HG03558 (cell line): ENCODE results near the gene DPP7.

Experiments
- ATAC-seq: cut with Tn5 transposase; IDR thresholded peaks from one replicate; pipeline ENCODE4 v1.9.1; 2021; ENCODE audit warnings: moderate number of reproducible peaks; ENCODE audit not compliant: unreplicated experiment; ENCODE audit errors: extremely low read depth

Gene DPP7

DNA sequence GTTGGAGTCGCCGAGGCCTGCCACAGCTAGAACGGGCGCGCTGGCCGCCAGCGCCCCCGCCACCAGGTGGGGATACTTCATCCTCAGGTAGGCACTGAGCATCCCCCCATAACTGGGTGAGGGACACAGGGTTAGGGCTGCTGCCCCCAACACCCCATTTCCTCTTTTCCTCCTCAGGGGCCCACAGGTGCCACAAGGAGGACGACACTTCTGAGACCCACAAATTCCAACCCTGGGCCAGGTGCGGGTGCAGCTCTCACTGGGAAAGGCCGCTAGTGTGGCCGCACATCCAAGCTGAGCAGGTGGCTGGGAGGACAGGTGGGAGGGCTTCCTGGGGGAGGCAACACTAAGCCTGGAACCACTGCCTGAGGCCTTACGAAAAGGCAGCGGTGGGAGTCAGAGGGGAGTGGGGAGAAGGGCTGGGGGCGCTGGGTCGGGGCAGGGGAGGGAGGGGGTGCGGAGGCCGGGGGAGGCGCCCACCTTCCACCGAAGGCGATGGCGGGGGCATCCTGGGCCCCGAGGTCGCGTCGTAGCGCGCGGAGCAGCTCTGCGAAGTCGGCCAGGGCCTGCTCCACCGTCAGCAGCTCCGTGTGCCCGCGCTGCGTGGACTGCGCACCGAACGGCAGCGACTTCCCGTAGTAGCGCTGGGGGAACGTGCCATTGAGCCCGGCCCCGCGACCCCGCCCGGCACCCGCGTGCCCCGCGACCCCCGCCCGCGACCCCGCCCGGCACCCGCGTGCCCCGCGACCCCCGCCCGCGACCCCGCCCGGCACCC lies 961 bp downstream of the DPP7 start:
- ATAC-seq: no peak

DNA sequence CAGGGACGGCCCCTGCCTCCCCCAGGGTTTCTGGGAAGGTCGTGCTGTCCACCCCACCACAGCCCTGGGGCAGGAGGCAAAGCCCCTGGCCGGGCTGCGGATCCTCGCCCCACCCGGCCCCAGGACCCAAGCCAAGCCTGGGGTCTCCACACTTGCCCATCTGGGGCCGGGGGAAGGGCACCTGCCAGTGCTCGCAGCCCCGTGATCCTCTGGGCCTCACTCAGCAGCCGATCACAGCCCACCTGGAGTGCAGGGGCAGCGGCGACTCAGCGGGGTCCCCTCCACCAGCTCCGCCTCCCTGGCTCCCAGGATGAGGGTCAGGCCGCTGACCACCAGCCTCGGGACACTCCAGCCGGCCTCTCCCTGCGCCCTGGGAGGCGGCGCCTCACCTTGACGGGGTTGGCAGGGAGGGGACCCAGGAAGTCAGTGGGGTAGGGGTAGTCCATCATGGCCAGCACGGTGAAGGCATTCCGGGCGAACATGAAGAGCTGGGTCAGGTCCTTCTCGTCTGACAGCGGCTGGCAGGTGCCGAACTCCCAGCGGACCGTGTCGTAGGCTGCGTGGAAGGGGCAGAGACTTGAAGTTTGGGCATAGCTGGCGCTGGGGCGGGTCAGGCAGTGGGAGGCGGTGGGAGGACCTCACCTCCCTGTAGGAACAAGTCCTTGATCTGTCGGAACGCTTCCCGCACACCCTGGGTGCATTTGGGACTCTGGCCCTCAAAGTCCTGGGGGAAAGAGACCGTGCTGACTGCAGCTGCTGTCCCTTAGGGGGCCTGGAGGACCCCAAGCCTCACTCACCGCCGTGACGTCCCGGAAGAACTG lies 1.8 kb downstream of the DPP7 start:
- ATAC-seq: no peak

DNA sequence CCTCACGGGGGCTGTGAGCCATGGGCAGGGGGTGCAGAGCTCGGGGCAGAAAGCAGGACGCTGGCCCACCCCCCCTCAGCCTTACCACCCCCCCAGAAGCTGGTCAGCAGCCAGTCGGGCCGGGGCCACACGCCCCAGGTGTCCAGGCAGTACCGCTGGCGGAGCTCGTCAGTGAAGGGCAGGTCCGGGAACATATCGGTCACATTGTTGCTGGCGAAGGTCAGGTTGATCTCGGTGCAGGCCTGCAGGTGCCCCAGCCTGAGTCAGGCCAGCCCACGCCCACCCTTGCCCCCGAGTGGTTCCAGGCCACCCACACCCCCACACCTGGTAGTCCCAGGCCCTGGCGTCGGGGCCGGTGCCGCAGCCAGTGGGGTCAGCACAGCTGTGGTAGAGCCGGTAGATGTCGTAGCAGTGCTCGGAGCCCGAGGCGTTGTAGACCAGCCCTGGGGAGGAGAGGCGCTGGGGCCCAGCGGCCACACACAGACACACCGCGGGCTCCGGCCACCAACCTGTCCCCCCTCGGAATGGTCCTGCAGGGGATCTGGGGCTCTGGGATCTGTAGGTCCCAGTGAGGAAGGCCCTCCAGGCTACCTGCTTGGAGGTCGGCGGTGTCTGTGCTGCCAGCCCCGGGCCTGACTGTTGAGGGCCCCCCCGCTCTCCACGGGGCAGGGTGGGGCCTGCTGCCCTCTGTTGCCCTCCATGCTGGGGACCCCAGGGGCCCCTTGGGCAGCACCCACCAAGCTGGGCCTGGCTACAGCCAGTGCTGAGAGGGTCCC lies 2.6 kb downstream of the DPP7 start:
- no peak for ATAC-seq

DNA sequence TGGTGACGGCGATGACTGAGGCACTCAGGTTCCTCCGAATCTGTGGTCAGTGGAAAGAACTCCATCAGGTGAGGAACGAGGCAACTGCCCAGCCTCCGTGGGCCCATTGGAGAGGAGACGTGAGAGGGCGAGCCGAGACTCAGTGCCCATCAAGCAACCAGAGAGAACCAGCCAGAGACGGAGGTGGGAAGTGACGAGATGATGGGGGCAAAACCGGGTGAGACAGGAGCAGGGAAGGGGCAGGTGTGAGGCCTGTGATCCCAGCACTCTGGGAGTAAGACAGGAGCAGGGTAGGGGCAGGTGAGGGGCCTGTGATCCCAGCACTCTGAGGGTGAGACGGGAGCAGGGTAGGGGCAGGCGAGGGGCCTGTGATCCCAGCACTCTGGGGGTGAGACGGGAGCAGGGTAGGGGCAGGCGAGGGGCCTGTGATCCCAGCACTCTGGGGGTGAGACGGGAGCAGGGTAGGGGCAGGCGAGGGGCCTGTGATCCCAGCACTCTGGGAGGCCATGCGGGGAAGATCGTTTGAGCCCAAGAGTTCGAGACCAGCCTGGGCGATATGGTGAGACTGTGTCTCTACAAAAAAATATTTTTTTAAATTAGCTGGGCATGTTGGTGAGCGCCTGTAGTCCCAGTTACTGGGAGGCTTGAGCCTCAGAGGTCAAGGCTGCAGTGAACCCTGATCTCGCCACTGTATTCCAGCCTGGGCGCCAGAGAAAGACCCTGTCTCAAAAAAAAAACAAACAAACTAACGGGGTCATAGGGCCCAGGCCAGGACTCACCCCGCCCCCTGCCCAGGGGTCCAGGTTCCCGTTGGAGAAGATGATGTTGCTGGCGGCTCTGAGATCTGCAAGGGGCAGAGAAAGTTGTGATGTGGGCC lies 3.4 kb downstream of the DPP7 start:
- ATAC-seq: no peak

DNA sequence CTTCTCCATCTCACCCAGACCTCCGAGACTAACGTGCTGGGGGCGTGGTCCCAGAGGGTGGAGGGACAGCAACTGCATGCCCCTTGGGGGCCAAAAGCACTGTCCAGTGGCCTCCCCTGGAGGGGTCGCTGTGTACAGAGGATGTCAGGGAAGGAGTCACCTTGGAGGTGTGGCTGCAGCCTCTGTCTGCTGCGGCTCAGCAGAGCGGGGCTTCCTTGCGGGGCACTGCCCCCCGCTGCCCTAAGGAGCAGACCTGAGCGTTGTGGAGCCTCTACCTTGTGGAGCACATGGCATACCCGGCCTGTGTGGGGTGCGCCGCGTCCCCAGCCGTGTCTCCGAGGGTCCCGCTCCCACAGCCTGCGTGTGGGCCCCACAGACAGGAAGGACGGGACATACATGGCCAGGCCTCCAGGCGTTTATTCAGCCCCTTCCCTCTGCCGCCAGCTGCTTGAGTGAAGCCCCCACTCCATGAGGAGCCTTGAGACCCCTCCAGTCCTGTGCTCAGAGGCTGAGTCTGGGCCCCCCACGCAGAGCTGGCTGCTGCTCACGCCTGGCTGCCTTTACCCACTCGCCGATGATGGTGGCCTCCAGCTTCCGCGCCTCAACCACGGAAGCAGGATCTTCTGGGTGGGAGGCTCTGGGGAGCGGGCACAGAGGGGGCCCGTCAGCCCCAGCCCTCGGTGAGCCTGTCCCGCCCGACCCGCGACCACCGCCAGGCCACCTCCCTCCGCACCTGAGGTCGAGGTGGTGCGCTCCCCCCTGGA lies 4.2 kb downstream of the DPP7 start:
- no peak for ATAC-seq

DNA sequence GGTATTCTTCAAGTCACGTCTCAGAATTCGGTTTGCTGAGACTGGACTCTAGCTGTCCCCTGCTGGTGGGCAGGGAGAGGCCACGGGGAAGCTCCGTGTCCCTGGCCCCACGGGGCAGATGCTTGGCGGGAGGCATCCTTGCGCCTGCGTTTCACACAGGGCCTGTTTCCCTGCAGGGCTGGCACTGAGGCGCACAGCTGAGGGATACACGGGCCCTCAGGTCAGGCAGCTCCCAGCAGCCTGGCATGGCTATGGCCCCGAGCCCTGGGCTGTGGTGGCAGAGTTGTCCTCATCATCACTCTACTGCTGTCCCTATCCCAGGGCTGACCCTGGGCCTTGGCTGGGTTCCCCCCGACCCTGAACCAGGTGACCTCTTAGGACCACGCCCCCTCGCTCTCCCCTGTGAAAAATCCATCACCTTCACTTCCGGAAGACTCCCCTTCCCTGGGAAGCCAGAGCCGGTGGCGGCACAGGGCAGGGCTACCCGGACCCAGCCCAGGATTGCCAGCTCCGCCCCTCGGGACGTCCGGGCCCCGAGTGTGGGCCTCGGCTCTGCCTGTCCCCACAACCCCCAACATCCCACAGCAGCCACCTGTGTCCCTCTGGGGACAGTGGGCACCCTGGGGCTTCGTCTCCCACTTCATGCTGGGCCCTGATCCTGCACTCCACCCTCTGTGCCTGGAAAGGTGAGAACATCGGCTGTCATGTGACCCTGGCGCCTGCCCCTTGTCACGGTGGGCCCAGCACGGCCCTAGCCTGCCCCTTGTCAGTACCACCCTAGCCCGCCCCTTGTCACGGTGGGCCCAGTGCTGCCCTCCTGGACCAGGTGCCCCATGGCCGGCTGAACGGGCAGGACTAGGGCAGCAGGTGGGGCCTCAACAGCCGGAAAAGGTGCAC lies 5.0 kb downstream of the DPP7 start:
- ATAC-seq: no peak

DNA sequence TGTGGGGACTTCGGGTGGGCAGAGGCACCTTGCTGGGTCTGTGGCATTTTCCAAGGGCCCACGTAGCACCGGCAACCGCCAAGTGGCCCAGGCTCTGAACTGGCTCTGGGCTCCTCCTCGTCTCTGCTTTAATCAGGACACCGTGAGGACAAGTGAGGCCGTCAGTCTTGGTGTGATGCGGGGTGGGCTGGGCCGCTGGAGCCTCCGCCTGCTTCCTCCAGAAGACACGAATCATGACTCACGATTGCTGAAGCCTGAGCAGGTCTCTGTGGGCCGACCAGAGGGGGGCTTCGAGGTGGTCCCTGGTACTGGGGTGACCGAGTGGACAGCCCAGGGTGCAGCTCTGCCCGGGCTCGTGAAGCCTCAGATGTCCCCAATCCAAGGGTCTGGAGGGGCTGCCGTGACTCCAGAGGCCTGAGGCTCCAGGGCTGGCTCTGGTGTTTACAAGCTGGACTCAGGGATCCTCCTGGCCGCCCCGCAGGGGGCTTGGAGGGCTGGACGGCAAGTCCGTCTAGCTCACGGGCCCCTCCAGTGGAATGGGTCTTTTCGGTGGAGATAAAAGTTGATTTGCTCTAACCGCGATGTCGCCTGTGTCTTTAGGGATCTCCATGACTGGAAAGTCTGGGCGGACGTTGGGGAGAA lies 5.8 kb downstream of the DPP7 start:
- ATAC-seq: no peak

DNA sequence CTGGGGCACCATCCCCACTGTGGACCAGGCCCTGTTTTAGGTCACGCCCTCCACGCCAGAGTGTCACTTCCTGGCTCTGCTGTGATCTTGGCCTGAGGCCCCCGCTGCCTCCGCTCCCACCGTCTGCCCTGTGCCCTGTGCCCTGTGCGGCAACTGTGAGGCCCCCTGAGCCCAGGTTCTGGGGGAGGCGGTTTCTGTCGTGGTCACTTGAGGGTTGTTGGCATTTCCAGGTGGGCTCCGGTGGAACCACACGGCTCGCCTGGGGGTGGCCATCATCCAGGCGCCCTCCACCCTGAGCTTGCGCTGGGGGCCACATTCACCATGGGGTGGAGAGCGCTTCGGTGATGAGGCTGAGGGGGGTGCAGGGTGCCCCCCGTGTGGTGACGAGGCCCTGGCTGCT lies 6.6 kb downstream of the DPP7 start:
- ATAC-seq: no peak

DNA sequence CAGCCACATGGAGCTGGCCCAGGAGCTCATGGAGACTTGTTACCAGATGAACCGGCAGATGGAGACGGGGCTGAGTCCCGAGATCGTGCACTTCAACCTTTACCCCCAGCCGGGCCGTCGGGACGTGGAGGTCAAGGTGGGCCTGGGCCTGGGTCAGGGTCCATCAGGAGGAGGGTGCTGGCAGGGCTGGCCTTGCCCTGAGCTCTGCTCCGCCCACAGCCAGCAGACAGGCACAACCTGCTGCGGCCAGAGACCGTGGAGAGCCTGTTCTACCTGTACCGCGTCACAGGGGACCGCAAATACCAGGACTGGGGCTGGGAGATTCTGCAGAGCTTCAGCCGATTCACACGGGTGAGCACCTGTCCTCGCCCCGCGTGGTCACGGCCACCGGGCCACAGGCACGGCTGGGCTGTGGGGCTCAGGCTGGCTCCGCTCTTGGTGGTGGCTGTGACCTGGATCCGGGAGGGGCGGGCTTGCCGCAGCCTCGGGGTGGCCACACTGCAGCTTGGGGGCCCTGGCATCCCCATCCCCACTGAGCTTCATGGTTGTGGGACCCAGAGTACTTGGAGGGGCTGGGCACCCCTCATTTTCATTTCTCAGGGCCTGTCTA lies 7.1 kb downstream of the DPP7 start:
- no peak for ATAC-seq

DNA sequence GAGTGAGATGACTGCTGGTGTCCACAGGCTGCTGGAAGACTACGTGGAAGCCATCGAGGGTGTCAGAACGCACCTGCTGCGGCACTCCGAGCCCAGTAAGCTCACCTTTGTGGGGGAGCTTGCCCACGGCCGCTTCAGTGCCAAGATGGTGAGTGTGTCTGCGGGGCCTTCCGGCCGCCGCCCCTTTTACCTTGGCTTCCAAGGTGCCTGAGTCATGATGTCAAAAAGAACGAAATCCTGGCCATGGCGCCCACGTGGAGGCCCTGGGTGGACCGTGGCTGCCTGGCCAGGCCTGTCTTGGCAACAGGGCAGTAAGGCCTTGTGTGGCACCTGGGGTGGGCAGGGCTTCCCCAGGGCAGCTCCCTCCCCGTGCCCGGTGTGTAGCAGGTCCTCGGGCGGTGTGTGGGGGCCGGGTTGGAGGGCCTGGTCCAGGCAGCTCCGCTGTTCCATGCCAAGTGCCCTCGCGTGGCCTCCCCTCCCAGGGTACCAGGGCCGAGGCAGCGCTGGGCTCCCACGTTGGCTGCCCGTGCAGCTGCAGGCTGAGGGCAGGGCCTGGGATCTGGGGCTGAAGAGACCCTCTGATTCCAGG lies 7.8 kb downstream of the DPP7 start:
- ATAC-seq: no peak

DNA sequence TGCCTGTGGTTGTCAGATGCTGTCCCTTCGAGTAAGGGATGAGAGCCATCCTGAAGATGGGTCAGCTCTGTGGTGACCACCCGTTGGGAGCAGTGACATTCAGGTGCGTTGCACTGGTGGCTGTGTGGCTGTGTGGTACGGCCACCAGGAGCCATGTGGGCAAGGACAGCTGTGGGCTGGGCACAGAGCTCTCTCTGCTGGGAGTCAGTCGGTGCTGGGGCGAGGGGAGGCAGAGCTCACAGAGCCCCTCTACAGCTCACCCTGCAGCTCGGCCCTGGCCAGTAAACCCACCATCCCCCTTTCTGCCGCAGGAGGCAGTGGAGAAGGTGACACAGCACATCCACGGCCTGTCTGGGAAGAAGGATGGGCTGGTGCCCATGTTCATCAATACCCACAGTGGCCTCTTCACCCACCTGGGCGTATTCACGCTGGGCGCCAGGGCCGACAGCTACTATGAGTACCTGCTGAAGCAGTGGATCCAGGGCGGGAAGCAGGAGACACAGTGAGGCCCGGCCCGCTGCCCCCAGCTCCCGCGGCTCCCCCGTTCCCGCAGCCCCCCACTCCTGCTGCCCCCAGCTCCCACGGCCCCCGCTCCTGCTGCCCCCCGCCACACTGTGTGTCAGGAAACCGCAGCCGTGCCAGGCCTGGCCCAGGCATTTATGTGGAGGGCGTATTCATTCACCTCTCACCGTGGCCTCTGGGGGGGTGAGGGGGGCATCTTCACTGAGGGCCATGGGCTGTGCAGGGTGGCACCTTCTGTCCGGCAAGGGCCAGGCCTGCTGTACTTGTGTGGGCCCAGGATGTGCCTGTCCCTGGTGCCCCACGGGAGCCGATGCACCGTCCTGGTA lies 8.5 kb downstream of the DPP7 start:
- no peak for ATAC-seq

DNA sequence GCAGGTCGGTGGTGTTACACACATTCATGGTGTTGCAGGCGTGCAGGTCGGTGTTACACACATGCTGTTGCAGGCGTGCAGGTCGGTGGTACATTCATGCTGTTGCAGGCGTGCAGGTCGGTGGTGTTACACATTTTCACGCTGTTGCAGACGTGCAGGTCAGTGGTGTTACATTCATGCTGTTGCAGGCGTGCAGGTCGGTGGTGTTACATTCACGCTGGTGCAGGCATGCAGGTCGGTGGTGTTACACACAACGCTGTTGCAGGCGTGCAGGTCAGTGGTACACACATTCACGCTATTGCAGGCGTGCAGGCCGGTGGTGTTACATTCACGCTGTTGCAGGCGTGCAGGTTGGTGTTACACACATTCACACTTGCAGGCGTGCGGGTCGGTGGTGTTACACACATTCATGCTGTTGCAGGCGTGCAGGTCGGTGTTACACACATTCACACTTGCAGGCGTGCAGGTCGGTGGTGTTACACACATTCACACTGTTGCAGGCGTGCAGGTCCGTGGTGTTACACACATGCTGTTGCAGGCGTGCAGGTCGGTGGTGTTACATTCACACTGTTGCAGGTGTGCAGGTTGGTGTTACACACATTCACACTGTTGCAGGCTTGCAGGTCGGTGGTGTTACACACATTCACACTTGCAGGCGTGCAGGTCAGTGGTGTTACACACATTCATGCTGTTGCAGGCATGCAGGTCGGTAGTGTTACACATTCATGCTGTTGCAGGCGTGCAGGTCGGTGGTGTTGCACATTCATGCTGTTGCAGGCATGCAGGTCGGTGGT lies 11.1 kb downstream of the DPP7 start:
- ATAC-seq: no peak

DNA sequence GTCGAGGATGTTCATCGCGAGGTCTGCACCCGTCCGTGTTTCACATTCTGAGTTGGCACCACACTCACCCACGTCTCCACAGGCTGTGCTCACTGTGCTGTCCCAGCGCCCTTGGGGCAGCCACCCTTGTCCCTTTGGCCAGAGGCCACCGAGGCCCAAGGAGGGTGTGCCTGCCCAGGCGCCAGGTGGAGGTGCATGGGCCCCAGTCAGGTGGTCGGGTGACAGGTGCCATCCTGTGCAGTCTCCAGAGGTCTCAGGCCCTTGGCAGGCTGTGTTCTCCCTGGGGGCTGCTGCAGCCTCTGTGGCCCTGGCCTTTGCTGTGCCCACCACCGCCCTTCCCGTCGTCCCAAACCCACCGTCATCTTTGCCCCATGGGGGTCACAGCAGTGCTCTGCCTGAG lies 15.3 kb downstream of the DPP7 start:
- ATAC-seq: no peak

DNA sequence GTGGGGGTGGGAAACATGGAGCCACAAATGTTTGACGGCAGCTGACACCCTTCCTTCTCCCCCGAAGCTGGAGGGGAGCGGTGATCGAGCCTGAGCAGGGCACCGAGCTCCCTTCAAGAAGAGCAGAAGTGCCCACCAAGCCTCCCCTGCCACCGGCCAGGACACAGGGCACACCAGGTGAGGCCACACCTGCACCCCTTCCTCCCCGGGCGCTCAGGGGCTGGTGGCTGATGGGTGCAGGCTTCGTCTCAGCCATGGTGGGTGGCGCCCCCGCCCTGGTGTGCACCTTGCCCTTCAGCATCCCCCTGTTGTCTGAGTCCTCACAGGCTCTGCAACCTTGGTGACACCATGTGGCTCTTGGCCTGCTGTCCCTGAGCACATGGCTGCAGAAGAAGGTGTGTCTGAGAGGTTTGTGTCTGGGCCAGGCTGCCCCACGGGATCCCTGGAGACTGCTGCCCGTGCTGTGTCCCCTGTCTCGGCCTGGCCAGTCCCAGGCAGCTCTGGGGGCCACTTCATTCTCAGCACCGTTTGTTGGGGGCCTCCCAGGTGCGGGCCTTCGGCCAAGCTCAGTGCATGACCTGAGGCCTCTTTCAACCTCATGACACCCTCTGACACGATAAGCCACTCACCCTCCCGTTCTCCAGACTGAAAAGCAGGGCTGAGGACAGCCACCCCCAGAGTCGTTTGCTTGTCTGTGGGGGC lies 16.6 kb downstream of the DPP7 start:
- no peak for ATAC-seq
